ENCODE results near the gene CNIH2. TPM values are rescaled to one million over a fixed set of nuclear protein-coding genes. Genes with fewer than 3 reads are reported as not detected.

CNIH2 gene
- total RNA-seq, 1 donor = 1.0 TPM

- Histone ChIP-seq H3K27me3 (ENCODE audit: insufficient read depth, low read length) (peaks cover 29% of the 10 kb centered on the region), H3K9me3 (ENCODE audit: low read depth, low read length) (no peaks in the 10 kb centered on the region), H3K4me3 (ENCODE audit: low read length) (peak within 1 kb of the TSS; percentile 67), H3K4me1 (ENCODE audit: insufficient read depth, low read length) (peaks cover 38% of the 10 kb centered on the region)
These were observed 10.9 kb downstream of the CNIH2 start, which contains the start of gene YIF1A for GRCh38 chr11:66288671-66289547. Gene YIF1A, minus strand, starts transcription at chr11:66289143. Its CDS starts 158 bp downstream, at chr11:66288985.

GRCh38 chr11:66289548-66290329 is 11.8 kb downstream of the CNIH2 start:
- H3K27me3 ChIP-seq (ENCODE audit: insufficient read depth, low read length) = peaks cover 29% of the 10 kb centered on the region
- peak overlapping the region; percentile 67 for H3K4me3 ChIP-seq (ENCODE audit: low read length)
- H3K9me3 ChIP-seq (ENCODE audit: low read depth, low read length) = no peaks in the 10 kb centered on the region
- peaks cover 38% of the 10 kb centered on the region for H3K4me1 ChIP-seq (ENCODE audit: insufficient read depth, low read length)

- Histone ChIP-seq H3K4me3 (ENCODE audit: low read length) (no peak overlapping the region), H3K4me1 (ENCODE audit: insufficient read depth, low read length) (peaks cover 38% of the 10 kb centered on the region), H3K27me3 (ENCODE audit: insufficient read depth, low read length) (peaks cover 29% of the 10 kb centered on the region), H3K9me3 (ENCODE audit: low read depth, low read length) (no peaks in the 10 kb centered on the region)
These were observed 12.3 kb downstream of the CNIH2 start for GRCh38 chr11:66290330-66290621.

- Histone ChIP-seq H3K4me3 (ENCODE audit: low read length) (no peak overlapping the region), H3K27me3 (ENCODE audit: insufficient read depth, low read length) (peaks cover 29% of the 10 kb centered on the region), H3K9me3 (ENCODE audit: low read depth, low read length) (no peaks in the 10 kb centered on the region), H3K4me1 (ENCODE audit: insufficient read depth, low read length) (peaks cover 38% of the 10 kb centered on the region)
These were observed 13.3 kb downstream of the CNIH2 start for GRCh38 chr11:66291303-66291705.

DNA sequence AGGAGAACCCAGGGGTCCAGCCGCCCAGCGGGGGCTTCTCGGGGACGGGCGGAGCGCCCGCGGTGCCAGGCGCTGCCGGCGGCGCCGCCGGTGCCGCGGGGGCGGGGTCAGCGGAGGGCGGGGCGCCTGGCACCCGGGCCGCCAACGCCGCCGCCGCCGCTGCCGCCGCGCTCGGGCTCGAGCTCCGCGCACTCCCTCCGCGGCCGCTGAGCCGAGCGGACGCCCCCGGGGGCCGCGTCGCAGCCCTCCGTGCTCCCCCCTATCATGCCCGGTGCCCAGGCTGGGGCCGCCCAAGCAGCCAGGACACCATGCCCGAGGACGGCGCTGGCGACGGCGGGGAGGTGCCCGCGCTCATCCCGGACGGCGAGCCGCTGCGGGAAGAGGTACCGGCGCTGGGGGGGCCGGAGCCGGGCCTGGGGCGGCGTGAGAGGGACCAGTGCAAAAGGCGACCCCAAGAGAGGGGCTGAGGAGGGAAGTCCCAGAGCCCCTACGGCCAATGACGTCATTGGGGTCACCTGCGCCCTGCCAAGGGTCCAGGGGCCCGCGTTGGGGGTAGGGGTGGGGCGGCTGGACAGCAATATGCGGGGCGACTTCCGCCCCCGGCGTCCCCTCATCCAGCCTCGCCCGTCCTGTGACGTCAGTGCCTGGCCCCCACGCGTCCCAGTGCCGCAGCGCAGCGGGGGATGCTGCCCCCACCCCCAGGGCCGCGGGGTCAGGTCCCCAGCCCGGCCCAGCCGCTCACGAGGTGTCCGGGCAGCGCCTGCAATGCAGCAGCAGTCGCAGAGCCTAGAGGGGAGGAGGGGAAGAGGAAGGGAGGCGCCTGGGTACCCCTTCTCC is 13.9 kb downstream of the CNIH2 start, which contains the start of gene TMEM151A:
Gene TMEM151A (plus strand): TSS at position 189 of the 837 bp plus-strand sequence. CDS start 120 bp downstream, at position 309.
- Histone ChIP-seq H3K9me3 (ENCODE audit: low read depth, low read length) (no peaks in the 10 kb centered on the region), H3K27me3 (ENCODE audit: insufficient read depth, low read length) (peaks cover 29% of the 10 kb centered on the region), H3K4me1 (ENCODE audit: insufficient read depth, low read length) (peaks cover 35% of the 10 kb centered on the region), H3K4me3 (ENCODE audit: low read length) (no peak within 1 kb of the TSS)

DNA sequence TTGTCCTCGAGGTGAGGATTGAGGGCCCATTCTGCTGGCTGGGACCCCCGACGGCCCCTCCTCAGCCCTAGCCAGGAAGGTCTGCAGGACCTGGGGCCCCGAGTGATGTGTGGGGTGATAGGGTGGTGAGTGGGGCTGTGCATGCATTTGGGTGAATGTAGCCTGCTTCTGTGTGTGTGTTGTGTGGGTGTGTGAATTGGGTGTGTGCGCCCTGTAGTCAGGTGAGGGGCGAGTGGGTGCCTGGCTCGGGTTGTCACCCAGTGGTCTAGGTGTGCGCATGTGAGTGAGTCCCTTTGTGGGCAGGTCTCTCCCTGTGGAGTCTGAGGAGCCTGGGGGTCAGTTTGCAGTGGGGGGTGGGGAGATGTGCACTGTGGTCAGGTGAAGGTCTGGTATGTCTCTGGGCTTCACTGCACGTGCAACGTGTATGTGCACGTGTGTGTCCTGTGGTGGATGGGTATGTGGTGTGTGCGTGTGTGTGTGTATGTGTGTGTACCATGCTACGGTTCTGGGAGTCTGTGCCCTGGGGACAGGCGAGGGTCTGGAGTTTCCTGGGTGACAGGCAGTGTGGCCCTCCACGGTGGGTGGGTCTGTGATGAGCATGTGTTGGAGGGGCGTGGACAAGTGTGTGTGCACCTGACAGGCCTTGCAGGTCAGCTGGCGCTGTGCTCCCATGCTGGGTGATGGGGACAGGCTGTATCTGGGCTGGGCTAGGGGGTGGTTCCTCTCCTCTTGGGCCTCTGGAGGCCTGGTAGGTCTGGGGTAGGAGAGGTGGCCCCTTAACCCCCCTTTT is 14.8 kb downstream of the CNIH2 start:
- peaks cover 29% of the 10 kb centered on the region for H3K27me3 ChIP-seq (ENCODE audit: insufficient read depth, low read length)
- peaks cover 27% of the 10 kb centered on the region for H3K4me1 ChIP-seq (ENCODE audit: insufficient read depth, low read length)
- no peak overlapping the region for H3K4me3 ChIP-seq (ENCODE audit: low read length)
- no peaks in the 10 kb centered on the region for H3K9me3 ChIP-seq (ENCODE audit: low read depth, low read length)

- Histone ChIP-seq H3K27me3 (ENCODE audit: insufficient read depth, low read length) (peaks cover 29% of the 10 kb centered on the region), H3K4me1 (ENCODE audit: insufficient read depth, low read length) (peaks cover 21% of the 10 kb centered on the region), H3K4me3 (ENCODE audit: low read length) (no peak overlapping the region)
These were observed 15.4 kb downstream of the CNIH2 start for GRCh38 chr11:66293352-66293751.

DNA sequence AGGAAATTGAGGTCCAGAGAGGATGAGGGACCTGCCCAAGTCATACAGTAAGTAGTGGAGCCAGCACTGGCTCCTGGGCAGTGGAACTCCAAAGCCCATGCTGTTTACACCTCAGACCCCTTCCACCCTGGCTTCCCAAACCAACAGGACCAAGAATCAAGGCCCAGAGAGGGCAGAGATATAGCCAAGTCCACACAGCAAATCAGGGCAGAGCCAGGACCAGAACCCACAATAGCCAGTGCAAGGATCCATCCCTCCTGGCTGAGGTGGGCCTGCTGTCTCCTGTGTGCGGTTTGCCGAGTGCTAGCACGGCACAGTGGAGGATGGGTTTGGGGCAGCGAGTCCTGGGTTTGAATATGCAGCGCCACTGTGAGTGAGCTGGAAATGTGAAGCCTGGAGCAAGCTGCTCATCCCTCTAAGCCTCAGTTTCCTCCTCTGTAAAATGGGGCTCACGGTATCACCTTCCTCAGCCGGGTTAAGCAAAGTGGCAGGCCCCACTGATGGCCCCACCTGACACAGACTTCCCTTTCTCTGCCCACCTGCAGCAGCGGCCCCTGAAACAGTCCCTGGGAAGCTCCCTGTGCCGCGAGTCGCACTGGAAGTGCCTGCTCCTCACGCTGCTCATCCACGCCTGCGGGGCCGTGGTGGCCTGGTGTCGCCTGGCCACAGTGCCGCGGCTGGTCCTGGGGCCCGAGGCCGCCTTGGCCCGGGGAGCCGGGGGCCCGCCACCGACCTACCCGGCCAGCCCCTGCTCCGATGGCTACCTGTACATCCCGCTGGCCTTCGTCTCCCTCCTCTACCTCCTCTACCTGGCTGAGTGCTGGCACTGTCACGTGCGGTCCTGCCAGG is 16.0 kb downstream of the CNIH2 start:
- Histone ChIP-seq H3K27me3 (ENCODE audit: insufficient read depth, low read length) (peaks cover 29% of the 10 kb centered on the region), H3K4me1 (ENCODE audit: insufficient read depth, low read length) (peaks cover 18% of the 10 kb centered on the region), H3K4me3 (ENCODE audit: low read length) (no peak overlapping the region), H3K9me3 (ENCODE audit: low read depth, low read length) (no peaks in the 10 kb centered on the region)

More at GRCh38 chr11:66293352-66293751, 15.4 kb downstream of the CNIH2 start:
- no peaks in the 10 kb centered on the region for H3K9me3 ChIP-seq (ENCODE audit: low read depth, low read length)

- Histone ChIP-seq H3K4me1 (ENCODE audit: insufficient read depth, low read length) (peaks cover 11% of the 10 kb centered on the region), H3K4me3 (ENCODE audit: low read length) (no peak overlapping the region), H3K9me3 (ENCODE audit: low read depth, low read length) (no peaks in the 10 kb centered on the region), H3K27me3 (ENCODE audit: insufficient read depth, low read length) (peaks cover 29% of the 10 kb centered on the region)
These were observed 16.9 kb downstream of the CNIH2 start for GRCh38 chr11:66294626-66295620.

GRCh38 chr11:66297610-66298009 is 19.6 kb downstream of the CNIH2 start:
- Histone ChIP-seq H3K4me3 (ENCODE audit: low read length) (no peak overlapping the region), H3K27me3 (ENCODE audit: insufficient read depth, low read length) (peaks cover 10% of the 10 kb centered on the region), H3K9me3 (ENCODE audit: low read depth, low read length) (no peaks in the 10 kb centered on the region), H3K4me1 (ENCODE audit: insufficient read depth, low read length) (no peaks in the 10 kb centered on the region)

GRCh38 chr11:66299186-66299585 is 21.2 kb downstream of the CNIH2 start:
- Histone ChIP-seq H3K27me3 (ENCODE audit: insufficient read depth, low read length) (no peaks in the 10 kb centered on the region), H3K4me1 (ENCODE audit: insufficient read depth, low read length) (no peaks in the 10 kb centered on the region), H3K9me3 (ENCODE audit: low read depth, low read length) (no peaks in the 10 kb centered on the region), H3K4me3 (ENCODE audit: low read length) (no peak overlapping the region)

- Histone ChIP-seq H3K4me1 (ENCODE audit: insufficient read depth, low read length) (no peaks in the 10 kb centered on the region), H3K9me3 (ENCODE audit: low read depth, low read length) (no peaks in the 10 kb centered on the region), H3K4me3 (ENCODE audit: low read length) (no peak overlapping the region), H3K27me3 (ENCODE audit: insufficient read depth, low read length) (no peaks in the 10 kb centered on the region)
These were observed 24.7 kb downstream of the CNIH2 start for GRCh38 chr11:66302656-66303055.

Measured in mononuclear cell (primary cell).